Panc1 (cell line): ENCODE measurements around the gene NEUROG1.

Source experiments
- POLR2AphosphoS5 ChIP-seq: IDR thresholded peaks from 2 replicates; pipeline ENCODE4 v1.6.1; 2012; ENCODE audit warnings: mild to moderate bottlenecking, low read depth, low read length, moderate library complexity
- SIN3A ChIP-seq: IDR thresholded peaks from 2 replicates; pipeline ENCODE4 v1.6.1; 2012; ENCODE audit warnings: low read depth, mild to moderate bottlenecking, low read length, moderate library complexity, borderline replicate concordance; ENCODE audit not compliant: insufficient read depth
- TCF7L2 ChIP-seq: IDR thresholded peaks from 2 replicates; pipeline ENCODE4 v1.6.1; 2011; ENCODE audit warnings: mild to moderate bottlenecking, low read depth, low read length, inconsistent platforms
- TF ChIP-seq, protein P1 (sequence below): fragments of 450-650 bp; IDR thresholded peaks from 2 replicates; pipeline ENCODE4 v1.5.1; 2017; ENCODE audit warnings: mild to moderate bottlenecking
- TF ChIP-seq, protein P2 (sequence below), 2 experiments: IDR thresholded peaks; 2 replicates each; pipeline ENCODE4 v1.6.1; 2011 to 2012; ENCODE audit warnings: low read depth in 2 of 2, control low read depth in 1 of 2, low read length in 1 of 2, mild to moderate bottlenecking in 1 of 2, moderate library complexity in 1 of 2; ENCODE audit not compliant: insufficient read depth in 1 of 2

DNA sequence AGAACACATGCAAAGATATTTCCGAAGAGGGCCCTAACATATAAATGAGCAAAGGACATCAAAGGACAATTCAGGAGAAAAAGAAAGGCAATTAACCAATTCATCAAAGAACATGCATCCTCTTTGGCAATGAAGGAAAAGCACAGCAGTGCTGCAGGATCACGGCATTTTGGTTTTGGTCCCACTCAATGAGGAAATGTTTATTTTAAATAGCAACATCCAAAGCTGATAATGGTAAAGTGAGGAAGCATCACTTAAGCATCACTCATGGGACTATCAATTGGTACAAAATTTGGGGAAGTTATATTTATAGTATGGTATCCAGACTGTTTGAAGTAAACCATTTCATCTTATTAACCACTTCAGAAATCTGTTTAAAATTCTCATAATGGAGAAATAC lies 48.5 kb upstream of the NEUROG1 start:
- TF ChIP-seq, protein P1, sequence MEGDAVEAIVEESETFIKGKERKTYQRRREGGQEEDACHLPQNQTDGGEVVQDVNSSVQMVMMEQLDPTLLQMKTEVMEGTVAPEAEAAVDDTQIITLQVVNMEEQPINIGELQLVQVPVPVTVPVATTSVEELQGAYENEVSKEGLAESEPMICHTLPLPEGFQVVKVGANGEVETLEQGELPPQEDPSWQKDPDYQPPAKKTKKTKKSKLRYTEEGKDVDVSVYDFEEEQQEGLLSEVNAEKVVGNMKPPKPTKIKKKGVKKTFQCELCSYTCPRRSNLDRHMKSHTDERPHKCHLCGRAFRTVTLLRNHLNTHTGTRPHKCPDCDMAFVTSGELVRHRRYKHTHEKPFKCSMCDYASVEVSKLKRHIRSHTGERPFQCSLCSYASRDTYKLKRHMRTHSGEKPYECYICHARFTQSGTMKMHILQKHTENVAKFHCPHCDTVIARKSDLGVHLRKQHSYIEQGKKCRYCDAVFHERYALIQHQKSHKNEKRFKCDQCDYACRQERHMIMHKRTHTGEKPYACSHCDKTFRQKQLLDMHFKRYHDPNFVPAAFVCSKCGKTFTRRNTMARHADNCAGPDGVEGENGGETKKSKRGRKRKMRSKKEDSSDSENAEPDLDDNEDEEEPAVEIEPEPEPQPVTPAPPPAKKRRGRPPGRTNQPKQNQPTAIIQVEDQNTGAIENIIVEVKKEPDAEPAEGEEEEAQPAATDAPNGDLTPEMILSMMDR: no peak
- TF ChIP-seq POLR2AphosphoS5 (no peak), SIN3A (no peak), TCF7L2 (no peak)
- TF ChIP-seq, protein P2, sequence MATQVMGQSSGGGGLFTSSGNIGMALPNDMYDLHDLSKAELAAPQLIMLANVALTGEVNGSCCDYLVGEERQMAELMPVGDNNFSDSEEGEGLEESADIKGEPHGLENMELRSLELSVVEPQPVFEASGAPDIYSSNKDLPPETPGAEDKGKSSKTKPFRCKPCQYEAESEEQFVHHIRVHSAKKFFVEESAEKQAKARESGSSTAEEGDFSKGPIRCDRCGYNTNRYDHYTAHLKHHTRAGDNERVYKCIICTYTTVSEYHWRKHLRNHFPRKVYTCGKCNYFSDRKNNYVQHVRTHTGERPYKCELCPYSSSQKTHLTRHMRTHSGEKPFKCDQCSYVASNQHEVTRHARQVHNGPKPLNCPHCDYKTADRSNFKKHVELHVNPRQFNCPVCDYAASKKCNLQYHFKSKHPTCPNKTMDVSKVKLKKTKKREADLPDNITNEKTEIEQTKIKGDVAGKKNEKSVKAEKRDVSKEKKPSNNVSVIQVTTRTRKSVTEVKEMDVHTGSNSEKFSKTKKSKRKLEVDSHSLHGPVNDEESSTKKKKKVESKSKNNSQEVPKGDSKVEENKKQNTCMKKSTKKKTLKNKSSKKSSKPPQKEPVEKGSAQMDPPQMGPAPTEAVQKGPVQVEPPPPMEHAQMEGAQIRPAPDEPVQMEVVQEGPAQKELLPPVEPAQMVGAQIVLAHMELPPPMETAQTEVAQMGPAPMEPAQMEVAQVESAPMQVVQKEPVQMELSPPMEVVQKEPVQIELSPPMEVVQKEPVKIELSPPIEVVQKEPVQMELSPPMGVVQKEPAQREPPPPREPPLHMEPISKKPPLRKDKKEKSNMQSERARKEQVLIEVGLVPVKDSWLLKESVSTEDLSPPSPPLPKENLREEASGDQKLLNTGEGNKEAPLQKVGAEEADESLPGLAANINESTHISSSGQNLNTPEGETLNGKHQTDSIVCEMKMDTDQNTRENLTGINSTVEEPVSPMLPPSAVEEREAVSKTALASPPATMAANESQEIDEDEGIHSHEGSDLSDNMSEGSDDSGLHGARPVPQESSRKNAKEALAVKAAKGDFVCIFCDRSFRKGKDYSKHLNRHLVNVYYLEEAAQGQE (IDR thresholded peaks at IDR 0.05; ENCODE audit: insufficient read depth in 1 of 2, low read depth in 2 of 2, low read length in 1 of 2): no peak
